Measurements from ENCODE around the gene SPRED1.

The SPRED1 gene

DNA sequence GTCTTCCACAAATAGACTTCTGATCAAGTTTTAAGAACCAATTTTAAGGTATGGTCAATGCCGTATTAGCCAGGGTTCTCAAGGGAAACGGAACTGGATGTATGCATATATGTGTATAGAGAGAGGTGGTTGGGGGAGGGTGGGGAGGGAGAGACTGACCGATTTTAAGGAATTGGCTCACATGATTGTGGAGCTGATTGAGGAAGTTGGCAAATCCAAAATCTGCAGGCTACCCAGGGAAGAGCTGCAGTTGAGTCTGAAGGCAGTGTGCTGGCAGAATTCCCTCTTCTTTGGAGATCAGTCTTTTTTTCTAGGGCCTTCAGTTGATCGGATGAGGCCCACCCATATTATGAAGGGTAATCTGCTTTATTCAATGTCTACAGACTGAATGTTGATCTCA is 40.8 kb upstream of the SPRED1 start:
- TF ChIP-seq, protein P1, sequence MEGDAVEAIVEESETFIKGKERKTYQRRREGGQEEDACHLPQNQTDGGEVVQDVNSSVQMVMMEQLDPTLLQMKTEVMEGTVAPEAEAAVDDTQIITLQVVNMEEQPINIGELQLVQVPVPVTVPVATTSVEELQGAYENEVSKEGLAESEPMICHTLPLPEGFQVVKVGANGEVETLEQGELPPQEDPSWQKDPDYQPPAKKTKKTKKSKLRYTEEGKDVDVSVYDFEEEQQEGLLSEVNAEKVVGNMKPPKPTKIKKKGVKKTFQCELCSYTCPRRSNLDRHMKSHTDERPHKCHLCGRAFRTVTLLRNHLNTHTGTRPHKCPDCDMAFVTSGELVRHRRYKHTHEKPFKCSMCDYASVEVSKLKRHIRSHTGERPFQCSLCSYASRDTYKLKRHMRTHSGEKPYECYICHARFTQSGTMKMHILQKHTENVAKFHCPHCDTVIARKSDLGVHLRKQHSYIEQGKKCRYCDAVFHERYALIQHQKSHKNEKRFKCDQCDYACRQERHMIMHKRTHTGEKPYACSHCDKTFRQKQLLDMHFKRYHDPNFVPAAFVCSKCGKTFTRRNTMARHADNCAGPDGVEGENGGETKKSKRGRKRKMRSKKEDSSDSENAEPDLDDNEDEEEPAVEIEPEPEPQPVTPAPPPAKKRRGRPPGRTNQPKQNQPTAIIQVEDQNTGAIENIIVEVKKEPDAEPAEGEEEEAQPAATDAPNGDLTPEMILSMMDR (IDR thresholded peaks at IDR 0.05; ENCODE audit: insufficient read depth, missing control alignments), result no peak
- FAIRE-seq (no peak), DNase-seq (ENCODE audit: insufficient read length, low spot score) (no peak)

DNA sequence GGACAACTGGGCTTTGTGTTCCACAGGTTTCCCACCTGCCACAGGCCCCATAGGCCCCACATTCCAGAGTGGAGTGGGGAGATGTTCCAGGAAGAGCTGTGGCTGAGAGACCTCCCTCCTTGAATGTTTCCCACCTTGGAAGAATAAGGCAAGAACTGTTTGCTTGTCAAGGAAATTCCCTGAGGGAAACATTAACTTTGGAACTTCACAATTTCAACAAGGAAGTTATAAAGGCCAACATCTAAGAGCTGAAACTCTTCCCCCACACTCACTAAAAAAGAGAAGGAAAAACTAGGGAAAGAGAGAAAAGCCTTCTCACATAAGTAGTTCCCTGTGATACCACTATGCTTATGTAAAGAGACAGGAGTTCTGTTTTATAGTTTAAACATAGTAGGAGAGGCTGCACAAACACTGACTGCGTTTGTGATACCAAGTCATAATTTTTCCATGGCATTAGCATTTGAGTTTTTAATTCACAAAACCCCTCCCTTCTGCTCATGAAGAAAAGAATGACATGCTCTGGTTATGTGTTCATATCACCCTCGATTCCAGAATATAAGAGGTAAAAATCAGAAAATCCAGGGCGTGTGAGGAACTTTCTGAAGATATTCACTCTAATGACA is 39.8 kb upstream of the SPRED1 start:
- DNase-seq (ENCODE audit: insufficient read length, low spot score), result no peak
- FAIRE-seq, result no peak
- TF ChIP-seq, protein P1 (IDR thresholded peaks at IDR 0.05; ENCODE audit: insufficient read depth, missing control alignments), result no peak

DNA sequence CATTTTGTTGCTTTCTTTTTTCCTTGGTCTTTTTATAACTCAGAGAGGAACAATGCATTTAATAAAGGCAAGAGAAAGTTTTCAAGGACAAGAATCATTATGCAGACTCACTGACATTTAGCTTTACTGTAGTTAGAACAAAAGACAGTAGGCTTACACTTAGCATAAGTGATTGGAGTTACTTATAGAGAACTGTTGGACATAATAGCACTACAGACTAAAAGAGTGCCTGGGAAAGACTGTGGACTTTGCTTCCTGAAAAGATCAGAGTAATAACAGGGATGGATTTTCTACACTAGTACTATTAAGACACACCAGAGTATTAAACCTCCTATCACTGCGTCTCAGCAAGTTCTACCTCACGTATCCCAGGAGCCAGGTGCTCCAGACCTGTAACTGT is 39.3 kb upstream of the SPRED1 start:
- no peak for FAIRE-seq
- no peak for DNase-seq (ENCODE audit: insufficient read length, low spot score)
- TF ChIP-seq, protein P1 (IDR thresholded peaks at IDR 0.05; ENCODE audit: insufficient read depth, missing control alignments), result no peak

DNA sequence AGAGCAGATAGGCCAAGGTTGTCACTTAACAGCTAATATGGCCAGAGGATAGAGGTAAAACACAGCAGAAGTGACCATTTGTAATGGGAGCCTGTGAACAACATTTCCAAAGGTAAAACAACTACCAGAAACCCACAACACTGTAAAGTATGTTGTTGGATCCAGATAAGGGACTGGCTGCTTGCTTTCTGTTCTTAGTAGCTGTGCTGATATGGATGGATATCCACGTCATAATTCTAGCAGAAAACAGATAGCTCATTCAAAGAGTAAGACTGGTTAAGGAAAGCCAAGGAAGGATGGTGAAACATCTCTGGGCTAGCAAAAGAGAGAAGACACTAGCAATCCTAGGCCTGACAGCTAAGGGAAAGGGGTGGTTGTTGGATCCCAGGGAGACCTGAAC is 36.9 kb upstream of the SPRED1 start:
- TF ChIP-seq, protein P1 (IDR thresholded peaks at IDR 0.05; ENCODE audit: insufficient read depth, missing control alignments), result no peak
- FAIRE-seq (no peak), DNase-seq (ENCODE audit: insufficient read length, low spot score) (no peak)

DNA sequence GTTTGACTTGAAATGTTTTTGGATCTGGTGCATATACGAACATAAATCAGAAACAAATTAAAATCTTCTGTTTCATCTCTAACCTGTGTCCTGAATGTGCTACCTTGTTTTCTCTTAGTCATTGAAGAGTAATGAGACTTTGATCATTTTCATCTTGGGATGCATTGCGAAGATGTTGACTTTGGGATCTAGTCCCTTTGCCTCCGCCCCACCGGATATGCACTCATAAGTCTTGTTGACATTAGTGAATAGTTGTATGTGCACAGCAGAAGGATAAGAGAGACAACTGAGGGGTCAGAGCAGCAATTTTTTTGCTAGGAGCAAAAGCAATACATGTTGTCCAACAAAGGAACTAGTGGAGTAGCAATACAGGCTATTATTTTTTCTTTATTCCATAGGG is 35.9 kb upstream of the SPRED1 start:
- DNase-seq (ENCODE audit: insufficient read length, low spot score), result no peak
- FAIRE-seq, result no peak
- TF ChIP-seq, protein P1 (IDR thresholded peaks at IDR 0.05; ENCODE audit: insufficient read depth, missing control alignments), result no peak

DNA sequence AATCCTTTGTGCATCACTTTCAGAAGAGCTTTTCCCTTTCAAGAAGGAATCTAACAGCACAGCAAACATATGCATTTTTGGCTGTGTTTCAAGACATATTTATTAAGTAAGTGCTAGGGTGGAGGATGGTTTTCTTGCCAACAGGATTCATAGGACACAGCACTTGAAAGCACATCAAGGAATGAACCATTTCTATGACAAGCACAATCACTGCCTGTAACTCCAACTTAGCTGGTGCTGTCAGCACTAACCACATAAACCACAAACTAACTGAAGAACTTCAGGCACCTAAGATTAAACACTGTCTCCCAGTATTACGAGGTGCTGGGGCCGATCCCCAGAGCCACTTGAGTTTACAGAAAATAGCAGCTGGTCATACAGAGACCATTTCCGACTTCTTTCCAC is 35.4 kb upstream of the SPRED1 start:
- no peak for DNase-seq (ENCODE audit: insufficient read length, low spot score)
- TF ChIP-seq, protein P1 (IDR thresholded peaks at IDR 0.05; ENCODE audit: insufficient read depth, missing control alignments), result no peak
- FAIRE-seq, result no peak

DNA sequence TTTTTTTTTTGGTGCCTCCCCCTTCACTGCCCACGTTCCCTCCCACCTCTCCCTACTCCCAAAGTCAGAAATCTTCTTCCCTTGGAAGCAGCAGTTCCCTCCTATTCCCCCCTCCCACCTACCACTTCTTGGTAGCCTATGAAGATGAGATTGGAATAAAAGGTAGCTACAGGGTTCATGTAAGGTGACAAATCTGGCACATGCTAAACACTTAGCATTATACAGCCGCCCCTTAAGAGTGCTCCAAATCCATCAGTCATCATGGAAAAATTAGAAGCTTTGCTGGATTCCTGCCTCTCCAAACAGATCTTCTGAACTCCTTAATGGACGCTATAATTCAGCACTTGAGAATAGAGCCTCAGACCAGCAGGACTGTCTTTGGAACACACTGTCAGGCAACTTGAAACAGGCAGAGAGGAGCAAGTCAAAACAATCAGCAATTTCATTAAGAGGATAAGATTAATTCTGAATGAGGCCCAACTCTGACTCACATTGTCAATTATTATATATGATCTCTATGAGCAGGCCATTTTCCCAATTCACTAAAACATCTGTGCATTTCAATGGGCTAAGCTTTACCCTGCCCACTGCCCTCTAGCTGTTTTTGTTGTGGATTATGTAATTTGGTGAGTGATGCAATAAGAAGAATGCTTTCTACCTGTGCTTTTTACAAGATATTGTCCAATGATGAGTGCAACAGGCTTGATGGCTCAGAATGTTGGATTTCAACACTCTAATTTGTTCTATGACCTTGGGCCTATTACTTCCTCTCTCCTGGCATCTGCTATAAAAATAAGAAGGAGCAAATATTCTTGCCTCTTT is 34.6 kb upstream of the SPRED1 start:
- TF ChIP-seq, protein P1 (IDR thresholded peaks at IDR 0.05; ENCODE audit: insufficient read depth, missing control alignments), result no peak
- FAIRE-seq (no peak), DNase-seq (ENCODE audit: insufficient read length, low spot score) (no peak)

All from D721Med (cell line).